GM18517 (cell line): ENCODE results near the gene IGHMBP2.
"Not testable (repeated sequence)": the region's sequence is repeated elsewhere in the genome, so short reads cannot be mapped to it uniquely, and the experiment has no call there.

Experiments used
- ATAC-seq: cut with Tn5 transposase; IDR thresholded peaks from one replicate; pipeline ENCODE4 v1.9.1; 2021; ENCODE audit warnings: mild to moderate bottlenecking, moderate library complexity; ENCODE audit not compliant: unreplicated experiment

IGHMBP2 gene

DNA sequence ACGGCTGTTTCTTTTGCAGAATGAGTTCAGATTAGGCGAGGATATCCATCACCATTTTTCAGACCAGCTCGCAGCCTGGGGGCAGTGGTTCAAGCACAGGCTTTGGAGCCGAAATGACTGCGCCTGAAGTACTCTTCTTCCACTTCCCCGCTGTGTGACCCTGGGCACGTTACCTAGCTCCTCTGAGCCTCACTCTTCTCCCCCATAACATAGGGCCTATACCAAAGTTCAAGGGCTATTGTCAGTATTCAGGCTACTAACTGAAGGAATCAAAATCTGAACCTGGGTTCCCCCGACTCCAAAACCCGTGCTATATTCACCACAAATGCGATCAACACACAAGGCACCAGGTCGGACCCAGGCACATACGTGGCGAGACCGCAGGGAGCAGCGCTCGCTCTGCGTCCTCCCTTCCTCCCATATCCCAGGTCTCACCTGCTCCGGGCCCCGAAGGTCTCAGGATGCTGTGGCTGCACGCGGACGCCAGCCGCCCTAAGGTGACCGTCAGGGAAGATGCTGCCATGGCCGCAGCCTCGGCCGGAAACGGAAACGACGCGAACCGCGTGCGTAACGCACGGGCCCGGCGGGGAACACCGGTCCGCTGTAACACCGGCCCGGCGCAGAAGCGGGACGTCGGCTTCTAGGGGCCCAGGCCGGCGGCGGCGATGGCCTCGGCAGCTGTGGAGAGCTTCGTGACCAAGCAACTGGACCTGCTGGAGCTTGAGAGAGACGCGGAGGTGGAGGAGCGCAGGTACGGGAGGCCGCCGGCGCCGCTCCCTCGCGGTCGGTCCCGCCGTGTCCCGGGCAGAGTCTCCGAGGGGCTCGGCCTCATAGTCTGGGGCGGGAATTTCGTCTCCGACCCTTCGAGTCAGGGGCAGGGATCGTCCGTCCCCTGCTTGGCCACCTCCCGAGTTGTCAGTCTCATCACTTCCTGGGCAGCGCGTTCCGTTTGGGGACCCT is at the start of gene IGHMBP2, which contains the start of gene MRPL21:
Gene IGHMBP2 (plus strand): TSS at position 604 of the 960 bp plus-strand sequence. CDS start 62 bp downstream, at position 666.
Gene MRPL21 (minus strand): TSS at position 545 of the 960 bp plus-strand sequence. CDS start 22 bp downstream, at position 523.
- peak; percentile 83 for ATAC-seq

DNA sequence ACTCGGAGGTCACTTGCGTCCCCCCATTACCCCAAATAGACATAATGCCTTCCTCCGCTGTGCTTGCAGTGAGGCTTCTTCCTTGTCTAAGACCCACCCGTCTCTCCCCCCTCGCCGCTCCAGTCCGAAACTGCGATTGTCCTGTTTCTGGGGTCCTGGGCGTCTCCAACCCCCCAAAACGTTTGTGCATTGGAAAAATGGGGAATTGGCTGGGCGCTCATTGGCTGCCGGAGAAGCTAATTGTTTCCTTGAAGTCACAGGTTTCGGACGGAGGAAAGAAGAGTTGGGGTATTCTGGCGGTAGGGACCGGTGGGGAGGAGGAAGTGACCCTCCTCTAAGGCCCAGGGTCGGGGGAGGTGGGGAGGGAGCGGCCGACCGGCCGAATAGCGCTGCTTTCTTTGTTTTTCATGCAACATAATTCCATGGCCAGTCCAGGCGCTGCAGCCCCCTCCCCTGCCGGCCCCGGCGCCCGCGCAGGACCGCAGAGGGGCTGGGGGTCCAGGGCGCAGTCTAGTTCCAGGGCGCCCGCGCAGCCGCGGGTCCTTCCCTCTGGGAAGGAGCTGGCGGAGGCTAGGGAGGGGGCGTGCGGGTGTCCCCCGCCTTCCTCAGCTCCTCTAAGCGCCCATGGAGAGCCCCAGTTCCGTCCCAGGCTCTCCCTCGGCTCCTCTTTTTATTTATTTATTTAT is 49.3 kb upstream of the IGHMBP2 start:
- no peak for ATAC-seq

DNA sequence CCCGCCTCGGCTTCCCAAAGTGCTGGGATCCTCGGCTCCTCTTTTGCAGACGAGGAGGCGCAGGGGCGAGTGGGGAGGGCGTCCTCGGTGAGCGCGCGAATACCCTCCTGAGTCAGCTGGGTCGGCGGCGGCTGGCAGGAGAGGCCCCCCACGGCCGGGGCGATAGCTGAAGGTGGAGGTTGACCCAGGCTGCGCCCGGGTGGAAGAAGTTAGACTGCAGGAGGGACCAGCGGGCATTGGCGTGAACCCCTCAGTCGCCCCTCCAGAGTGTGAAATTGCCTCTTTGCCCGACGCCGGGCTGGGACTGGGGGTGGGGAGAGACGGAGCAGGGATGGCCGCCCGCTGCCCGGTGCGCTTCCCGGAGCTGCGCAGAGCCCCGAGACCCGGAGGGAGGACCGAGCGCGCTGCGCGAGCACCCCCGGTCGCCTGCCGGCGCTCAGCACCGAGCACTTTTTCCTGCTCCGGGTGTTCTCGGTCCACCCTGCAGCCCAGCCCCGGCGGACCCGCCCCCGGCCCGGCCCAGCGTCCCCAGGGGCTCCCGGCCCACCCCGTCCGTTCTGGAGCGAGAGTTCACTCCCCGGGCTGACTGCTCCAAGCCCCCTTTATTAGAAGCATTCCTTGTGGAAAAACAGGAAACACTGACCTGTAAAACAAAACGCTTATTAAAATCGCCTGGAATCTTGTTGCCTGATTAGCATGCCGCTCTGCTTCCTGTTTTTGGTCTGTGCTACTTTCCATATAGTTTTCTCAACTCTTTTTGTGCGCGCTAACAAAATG is 48.3 kb upstream of the IGHMBP2 start:
- no peak for ATAC-seq

DNA sequence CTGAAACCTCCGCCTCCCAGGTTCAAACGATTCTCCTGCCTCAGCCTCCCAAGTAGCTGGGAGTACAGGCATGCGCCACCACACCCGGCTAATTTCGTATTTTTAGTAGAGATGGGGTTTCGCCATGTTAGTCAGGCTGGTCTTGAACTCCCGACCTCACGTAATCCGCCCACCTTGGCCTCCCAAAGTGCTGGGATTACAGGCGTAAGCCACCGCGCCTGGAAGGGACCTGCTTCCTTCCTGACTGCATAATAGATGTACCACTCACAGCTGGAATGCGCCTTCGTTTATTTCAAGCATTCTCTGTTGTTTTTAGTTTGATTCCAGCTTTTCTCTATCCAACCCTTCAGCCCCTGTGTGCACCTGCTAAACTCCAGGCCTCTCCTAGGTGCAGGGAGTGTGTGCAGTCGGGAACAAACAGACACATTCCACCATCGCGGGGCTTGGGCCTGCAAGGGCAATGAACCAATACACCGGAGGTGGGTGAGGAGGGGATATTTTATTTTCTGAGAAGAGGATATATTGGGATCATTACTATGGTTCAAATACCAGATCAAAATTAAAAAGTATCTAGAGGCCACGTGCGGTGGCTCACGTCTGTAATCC is 47.2 kb upstream of the IGHMBP2 start:
- not testable (repeated sequence) for ATAC-seq

DNA sequence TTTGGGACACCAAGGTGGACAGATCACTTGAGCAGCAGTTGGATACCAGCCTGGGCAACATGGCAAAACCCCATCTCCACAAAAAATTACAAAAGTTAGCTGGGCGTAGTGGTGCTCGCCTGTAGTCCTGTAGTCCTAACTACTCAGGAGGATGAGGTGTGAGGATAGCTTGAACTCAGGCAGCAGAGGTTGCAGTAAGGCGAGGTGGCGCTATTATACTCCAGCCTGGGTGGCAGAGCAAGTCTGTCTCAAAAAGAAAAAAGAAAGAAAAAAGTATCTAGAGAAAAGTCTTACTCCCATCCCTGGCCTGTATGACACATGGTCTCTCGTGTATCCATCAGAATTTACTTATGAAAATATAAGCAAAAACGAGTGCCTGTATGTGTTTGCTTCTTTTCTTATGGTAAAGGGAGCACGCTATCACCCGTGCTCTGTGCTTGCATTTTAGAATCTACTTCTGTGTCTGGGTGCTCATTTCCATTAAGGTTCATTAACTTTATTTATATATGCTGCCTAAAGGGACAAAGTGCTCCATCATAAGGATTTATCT is 46.6 kb upstream of the IGHMBP2 start:
- ATAC-seq: no peak

DNA sequence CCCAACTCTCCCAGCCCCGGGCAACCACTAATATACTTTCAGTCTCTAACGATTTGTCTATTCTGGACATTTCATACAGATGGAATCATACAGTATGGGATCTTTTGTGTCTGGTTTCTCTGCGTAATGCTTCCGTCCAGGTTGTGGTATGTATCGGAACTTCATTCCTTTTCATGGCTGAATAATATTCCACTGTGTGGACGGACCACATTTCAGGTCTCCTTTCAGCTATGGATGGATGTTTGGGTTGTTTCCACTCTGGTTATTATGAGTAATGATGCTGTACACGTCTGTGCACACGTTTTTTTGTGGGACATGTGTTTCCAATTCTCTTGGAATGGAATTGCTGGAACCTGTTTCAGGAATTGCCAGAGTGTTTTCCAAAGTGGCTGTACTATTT is 44.6 kb upstream of the IGHMBP2 start:
- no peak for ATAC-seq

DNA sequence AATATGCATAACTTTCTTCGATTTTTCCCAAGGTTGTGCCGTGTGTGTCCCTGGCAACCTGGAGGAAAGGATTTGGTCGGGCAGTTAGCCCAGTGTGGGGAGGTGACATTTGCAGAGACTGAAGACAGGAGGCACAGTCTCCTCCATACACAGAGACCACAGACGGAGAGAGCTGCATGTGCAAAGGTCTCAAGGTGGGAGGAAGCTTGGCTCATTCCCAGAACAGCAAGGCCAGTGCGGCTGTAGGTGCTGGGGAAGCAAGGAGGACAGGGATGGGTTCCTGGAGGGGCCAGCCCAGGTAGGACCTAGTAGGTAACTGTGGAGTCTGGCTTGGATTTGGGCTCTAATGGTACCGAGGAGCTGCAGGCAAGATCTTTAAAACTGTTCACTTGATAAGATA is 41.3 kb upstream of the IGHMBP2 start:
- no peak for ATAC-seq

DNA sequence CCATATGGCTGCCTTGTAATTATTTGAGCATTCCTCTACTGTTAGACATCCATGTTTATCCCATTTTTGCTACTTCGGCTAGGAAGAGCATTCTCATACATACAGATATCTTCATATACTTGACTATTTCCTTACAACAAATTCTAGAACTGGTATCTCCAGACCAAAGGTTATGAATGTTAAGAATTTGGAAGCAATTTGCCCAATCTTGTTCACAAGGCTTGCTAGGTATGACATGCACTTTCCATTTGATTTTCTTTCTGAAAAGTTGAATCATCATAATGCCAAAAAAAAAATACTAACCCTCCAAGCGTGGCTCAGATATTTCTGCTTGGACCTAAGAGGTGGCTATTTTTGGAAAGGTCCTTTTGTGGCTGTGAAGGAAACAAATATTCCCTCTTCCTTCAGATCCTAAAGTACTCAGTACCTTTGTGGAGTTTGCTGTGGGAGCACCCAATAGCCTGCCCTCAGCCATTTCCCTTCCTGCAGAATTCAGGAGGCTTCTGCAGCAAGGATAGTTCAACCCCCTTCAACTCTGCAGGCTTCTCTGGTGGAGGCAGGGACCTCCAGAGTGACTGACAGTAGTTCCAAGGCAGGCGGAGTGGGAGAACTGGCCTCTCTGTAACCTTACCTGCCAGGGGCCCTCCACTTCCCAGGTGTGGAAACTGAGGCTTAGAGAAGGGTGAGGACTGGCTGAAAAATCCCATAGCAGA is 40.0 kb upstream of the IGHMBP2 start:
- no peak for ATAC-seq

DNA sequence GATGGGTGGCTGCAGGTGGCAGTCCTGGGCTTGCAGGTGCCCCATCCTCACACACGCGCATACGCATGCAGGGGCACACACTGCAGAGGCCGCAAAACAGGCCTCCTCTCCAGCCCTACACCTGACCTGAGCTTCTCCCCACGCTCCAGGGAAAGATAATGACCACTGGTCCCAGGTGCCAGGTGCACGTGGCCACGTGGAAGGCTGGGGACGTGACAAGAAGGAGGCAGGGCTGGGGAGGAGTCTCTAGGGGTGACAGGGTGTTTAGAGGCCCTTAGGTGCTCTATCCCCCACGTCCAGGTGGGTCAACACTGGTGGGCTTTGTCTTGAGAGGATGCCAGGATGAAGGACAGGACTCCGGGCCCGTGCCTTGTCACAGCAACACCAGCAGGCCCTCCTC is 38.5 kb upstream of the IGHMBP2 start:
- no peak for ATAC-seq

DNA sequence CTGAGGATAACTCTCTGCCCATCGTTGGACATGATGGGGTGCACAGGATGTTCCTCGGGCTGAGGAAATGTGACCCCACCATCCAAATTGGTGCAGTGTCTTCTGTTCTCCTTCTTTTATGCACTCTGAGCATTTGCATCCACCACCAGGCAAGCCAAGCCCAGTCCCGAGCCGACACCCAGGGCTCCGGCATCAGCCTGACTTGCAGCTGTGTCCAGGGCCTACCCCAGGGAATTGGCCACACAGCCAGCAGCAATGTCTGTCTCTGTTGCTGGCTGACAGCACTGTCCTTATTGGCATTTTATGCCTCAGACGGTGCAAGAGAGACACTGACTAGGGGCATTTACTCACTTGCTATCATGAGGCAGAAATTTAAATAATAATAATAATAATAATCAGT is 36.6 kb upstream of the IGHMBP2 start:
- no peak for ATAC-seq

DNA sequence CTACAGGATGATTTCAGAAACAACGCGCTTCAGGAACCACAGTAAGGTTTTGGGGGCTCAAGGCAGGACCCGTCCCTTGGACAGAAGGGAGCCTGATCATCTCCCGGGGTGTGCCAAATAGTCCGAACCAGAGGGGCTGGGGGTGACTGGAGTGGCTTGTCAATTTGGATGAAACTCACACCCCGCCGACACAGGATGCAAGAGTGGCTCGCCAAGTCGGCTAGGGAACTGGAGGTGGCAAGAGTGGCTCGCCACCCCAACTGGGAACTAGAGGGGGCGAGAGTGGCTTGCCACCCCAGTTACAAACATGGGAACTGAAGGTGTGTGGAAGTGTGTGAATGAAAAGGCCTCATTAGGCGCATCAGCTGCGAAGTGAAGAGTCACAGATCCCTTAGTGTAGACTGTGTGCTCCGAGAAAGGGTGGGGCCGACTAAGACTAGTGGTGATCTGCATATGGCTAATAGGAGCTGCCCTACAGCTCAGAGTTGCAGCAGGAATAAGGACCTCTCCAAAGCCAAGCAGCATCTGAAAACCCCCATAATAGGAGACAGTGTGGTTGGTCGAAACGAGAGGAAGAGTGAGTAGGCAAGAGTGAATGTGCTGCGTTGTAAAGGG is 35.4 kb upstream of the IGHMBP2 start:
- no peak for ATAC-seq

DNA sequence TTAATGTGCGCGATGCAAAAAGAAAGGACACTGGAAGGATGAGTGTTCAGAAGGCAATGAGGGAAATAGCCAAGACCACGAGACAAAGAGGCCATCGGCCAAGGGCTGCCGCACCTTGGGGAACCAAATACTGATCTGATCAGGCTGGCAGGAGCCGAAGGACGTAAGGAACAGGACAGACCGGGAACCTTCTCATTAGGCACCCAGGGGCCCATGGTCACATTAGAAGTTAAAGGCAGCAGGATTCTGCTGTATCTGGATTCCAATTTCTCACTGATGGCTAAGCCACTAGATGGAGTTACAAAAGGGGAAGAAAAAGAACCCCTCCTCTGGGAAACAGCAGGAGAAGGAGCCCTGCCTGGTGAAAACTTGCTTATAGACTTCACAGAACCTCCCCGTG is 33.2 kb upstream of the IGHMBP2 start:
- ATAC-seq: no peak

DNA sequence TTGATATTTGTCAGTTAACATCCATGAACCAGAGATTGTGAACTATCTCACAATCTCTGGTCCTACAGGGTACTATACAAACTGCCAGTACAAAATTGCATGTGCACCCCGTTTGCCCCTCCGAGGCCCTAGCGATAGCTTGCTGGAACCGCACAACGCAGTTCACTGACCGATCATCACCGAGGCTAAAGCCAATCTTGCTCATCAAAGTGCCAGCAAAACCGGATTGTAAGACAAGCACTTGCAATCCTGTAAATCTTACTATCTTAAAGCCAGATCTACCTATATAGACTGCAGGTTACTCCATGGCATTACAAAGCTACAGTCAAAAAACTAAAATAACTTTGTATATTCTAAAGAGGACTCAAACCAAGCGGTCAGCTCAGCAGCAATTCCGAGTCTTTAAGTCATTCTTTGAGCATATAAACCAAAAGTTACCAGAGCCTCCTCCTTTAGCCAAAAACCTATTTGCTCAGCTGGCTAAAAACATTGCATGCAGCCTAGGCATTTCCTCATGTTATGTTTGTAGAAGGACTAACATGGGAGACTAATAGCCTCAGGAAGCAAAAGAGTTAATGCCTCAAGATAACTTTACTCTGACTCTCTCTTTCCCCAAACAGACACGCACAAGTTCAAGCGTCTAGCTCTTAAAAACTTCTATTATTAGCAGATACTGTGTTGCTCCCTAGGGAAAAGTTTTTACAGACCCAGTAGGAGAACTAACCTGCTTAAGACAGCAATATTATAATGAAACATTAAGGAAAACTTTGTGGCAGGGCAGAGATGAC is 31.3 kb upstream of the IGHMBP2 start:
- no peak for ATAC-seq

DNA sequence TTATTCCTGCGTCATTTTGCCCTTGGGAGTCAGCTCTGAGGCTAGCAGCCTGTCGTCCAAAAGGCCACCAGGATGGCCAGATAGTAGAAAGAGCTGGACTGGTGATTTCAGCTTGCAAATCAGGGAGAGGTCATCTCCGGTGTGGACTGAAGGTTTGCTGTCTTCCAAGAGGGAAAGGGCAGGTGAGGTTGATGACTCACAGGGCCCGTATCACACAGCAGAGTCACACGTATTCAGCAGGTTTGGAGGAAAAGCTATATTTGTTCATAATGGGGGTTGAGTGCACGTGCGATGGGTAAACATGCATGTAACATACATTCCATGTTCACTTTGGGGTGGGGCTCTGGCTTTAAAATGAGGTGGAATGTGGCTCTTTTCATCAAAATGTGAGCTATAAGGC is 25.7 kb upstream of the IGHMBP2 start:
- ATAC-seq: no peak

DNA sequence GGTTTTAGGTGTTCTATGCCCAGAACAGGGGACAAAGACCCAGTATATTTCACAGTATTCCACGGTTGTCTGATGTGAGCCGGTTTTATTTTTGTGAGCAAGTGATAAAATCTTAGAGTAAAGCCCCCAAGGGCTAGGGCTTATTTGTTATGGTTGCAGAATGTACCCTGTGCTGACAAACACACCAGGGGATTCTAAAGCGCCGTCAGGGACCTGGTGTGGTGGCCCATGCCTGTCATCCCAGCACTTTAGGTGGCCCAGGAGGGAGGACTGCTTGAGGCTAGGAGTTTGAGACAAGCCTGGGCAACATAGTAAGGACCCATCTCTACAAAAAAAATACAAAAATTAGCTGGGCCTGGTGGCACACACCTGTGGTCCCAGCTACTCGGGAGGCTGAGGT is 22.8 kb upstream of the IGHMBP2 start:
- ATAC-seq: no peak

DNA sequence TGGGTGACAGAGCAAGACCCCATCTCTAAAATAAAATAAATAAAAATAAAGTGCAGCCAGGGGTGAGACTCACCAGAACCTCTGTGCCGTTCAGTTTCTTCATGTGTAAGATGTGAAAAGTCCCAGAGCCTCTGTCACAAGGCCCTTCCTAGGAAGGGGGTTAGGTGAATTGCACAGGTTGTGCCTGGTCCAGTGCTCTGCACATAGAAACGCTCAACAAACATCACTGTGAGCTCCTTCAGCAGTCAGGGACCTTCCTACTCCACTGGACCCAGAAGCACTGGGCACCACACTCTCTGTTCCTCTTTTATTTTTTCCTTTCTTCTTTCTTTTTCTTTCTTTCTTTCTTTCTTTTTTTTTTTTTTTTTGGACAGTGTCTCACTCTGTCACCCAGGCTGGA is 22.4 kb upstream of the IGHMBP2 start:
- ATAC-seq: no peak

DNA sequence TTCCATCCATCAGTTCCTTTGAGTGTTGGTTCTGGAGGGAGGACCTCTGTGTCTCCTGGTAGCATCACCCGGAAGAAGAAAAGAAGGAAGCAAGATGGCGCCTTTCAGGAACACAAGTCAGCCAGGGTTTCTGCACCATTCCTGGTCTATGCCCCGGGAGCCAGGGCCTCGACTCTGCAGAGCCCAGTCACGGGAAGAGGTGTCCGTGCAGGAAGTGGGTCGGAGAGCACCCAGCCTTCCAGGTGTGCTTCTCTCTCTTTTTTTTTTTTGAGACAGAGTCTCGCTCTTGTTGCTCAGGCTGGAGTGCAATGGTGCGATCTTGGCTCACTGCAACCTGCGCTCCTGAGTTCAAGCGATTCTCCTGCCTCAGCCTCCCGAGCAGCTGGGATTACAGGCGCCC is 21.3 kb upstream of the IGHMBP2 start:
- ATAC-seq: no peak

DNA sequence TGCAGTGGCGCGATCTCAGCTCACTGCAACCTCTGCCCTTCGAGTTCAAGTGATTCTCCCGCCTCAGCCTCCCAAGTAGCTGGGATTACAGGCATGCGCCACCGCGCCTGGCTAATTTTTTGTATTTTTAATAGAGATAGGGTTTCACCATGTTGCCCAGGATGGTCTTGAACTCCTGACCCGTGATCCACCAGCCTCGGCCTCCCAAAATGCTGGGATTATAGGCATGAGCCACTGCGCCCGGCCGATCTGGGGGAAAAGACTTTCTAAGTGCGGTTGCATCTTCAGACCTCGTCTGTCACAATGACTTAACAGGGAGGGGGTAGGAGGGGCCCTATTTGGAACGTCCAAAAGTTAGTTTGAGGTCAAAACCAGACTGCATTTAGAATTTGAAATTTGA is 18.9 kb upstream of the IGHMBP2 start:
- not testable (repeated sequence) for ATAC-seq
